ENCODE data around the gene DHODH.
"Not testable (repeated sequence)": the region's sequence is repeated elsewhere in the genome, so short reads cannot be mapped to it uniquely, and the experiment has no call there.

The DHODH gene

DNA sequence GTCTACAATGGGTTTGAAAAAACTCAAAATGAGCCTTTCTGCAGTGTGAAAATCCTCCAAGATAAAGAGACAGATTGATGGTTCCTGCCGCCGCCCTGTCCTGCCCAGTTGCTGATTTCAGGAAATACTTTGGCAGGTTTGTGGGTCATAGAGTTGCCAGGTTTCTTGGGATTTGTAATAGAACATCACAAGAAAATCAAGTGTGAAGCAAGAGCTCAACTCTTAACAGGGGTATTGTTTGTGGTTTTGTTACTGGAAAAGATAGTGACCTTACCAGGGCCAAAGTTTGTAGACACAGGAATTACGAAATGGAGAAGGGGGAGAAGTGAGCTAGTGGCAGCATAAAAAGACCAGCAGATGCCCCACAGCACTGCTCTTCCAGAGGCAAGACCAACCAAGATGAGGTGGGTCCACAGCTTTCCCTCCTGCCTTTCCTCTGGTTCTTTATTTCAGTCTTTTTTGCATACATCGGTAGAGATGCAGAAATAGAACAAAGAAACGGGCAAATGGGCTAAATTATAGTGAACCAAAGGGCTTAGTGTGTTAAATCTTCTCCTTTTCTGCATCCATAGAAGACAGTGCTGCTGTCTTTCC, 45.8 kb downstream of the DHODH start, which contains the start of gene HP:
TSS of gene HP (plus strand) at position 252 of the 594 bp plus-strand sequence. CDS start at position 400, 148 bp downstream.
- DNase-seq, result not testable (repeated sequence)

DNA sequence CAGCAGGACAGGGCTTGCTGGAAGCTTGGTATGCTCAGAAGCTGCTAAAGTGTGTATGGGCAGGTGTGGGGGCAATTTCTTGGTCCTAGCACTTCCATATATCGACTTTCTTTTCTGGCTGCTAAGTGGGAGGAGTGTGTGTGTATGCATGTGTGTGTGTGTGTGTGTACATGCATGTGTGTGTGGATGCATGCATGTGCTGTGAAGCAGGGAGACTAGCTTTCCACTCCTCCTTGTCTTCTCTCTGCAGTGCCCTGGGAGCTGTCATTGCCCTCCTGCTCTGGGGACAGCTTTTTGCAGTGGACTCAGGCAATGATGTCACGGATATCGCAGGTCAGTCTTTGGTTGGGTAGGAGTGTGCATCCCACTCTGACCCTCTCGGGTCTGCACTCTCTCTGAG, 47.4 kb downstream of the DHODH start:
- DNase-seq, result no peak

DNA sequence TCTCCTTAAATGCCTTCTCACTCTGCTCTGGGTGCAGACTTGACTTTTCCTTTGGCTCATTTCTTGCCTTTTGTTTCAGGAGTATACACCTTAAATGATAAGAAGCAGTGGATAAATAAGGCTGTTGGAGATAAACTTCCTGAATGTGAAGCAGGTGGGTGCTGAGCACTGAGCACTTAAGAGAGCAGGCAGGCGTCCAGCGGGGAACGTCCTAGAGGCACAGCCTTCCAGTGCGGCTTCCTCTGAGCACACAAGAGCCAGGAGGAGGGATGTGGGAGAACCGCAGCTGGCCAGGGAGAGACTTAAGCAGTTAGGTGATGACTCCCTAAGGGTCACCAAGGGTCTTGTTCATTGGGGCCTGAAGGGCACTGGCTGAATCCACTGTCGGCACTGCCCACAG, 48.8 kb downstream of the DHODH start:
- not testable (repeated sequence) for DNase-seq

DNA sequence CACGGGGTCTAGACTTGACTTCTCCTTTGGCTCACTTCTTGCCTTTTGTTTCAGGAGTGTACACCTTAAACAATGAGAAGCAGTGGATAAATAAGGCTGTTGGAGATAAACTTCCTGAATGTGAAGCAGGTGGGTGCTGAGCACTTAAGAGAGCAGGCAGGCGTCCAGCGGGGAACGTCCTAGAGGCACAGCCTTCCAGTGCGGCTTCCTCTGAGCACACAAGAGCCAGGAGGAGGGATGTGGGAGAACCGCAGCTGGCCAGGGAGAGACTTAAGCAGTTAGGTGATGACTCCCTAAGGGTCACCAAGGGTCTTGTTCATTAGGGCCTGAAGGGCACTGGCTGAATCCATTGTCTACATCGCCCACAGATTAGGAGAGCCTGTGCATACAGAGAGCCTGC, 50.5 kb downstream of the DHODH start:
- DNase-seq, result not testable (repeated sequence)

DNA sequence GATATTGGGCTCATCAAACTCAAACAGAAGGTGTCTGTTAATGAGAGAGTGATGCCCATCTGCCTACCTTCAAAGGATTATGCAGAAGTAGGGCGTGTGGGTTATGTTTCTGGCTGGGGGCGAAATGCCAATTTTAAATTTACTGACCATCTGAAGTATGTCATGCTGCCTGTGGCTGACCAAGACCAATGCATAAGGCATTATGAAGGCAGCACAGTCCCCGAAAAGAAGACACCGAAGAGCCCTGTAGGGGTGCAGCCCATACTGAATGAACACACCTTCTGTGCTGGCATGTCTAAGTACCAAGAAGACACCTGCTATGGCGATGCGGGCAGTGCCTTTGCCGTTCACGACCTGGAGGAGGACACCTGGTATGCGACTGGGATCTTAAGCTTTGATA, 51.9 kb downstream of the DHODH start:
- DNase-seq, result no peak

DNA sequence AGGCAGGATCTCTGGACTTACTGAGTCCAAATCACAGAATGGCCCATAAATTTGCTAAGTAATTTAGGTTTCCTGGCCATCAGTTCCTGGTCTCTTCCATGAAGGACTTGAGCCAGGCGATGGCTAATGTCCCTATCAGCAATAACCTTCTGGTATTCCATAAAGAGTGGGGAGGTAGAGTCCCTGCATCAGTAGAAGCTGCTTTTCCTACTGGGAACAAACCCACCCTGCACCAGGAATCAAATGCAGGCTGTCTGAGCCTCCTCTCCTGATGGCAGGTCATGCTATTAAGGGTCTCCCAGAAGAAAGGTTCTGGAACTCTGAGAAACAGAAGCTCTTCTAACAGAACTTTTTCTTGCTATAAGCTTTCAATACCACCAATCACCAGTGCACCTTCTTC, 53.0 kb downstream of the DHODH start:
- no peak for DNase-seq

DNA sequence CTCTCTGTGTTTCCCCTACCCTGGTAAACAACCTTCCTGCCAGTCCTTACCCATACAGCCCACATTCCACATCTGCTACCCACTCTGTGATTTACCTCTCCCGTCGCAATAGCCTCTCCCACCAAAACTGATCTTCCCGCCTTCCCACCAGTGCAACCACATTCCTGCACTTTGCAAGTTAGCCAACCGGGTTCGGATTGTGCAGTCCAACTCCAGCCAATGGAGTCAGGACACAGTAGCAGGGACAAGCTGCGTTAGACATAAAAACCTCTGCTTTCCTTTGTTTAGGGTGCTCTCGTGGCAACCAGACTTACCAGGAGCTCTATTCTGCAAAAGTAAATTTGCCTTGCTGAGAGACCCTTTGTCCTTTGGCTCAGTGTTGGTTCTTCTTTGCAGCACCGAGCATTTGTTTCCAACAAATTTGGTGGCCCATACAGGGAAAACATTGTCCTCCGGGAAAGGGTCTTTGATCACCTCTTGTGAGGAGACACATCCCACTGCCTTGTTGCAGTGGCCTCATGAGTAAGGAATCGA, 55.9 kb downstream of the DHODH start:
- DNase-seq, result no peak

DNA sequence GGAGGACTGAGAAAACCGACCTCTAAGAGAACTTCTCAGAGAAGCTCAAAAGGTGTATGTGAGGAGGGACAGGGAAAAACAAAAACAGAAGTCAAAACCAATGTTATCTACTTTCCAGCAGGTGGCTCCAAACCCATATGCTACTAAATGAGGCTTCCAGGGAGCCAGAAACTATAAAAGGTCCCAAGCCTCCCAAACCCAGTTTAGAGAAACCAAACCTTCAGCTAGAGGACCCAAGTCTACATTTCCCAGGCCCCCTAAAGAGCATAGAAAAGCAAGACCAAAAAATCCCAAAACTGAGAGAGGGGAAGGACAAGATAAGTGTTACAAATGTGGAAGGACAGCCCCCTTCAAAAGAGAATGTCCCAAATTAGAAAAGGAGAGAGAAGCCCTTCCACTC, 58.2 kb downstream of the DHODH start:
- DNase-seq, result peak in 8 of 51 donors; percentile 4 to 47 (median 16)

DNA sequence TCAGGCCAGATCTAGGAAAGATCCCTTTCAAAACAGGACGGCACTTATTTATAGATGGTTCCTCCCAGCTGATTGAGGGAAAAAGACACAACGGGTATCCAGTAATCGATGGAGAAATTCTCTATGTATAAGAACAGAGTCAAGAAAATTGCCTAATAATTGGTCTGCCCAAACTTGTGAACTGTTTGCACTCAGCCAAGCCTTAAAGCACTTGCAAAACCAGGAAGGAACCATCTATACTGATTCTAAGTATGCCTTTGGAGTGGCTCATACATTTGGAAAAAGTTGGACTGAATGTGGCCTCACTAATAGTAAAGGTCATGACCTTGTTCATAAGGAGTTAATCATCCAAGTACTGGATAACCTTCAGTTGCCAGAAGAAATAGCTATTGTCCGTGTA, 60.4 kb downstream of the DHODH start:
- DNase-seq, result no peak

DNA sequence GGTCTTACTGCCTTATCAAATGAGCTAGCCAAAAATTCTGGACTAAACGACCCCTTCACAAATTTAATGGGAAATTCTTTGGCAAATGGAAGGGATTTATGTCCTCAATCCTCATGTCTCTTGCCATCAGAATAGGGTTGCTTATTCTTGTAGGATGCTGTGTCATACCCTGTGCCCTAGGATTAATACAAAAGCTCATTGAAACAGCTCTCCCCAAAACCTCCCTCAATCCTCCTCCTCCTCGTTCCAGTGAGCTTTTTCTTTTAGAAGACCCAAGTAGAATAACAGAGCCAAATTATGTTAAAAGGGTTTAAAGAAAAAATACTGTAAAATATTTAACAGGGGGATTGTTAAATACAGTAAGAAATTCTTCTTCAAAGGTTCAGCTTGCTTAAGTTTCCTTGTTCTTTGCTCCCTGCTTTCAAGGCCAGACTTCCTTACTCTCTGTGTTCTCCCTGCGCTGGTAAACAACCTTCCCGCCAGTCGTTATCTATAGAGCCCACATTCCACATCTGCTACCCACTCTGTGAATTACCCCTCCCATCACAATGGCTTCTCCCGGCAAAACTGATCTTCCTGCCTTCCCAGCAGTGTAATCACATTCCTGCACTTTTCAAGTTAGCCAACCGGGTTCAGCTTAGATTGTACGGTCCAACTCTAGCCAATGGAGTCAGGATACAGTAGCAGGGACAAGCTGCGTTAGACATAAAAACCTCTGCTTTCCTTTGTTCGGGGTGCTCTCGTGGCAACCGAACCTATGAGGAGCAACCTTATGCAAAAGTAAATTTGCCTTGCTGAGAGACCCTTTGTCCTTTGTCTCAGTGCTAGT, 64.2 kb downstream of the DHODH start:
- DNase-seq, result peak in 11 of 51 donors; percentile 0 to 59 (median 16)

DNA sequence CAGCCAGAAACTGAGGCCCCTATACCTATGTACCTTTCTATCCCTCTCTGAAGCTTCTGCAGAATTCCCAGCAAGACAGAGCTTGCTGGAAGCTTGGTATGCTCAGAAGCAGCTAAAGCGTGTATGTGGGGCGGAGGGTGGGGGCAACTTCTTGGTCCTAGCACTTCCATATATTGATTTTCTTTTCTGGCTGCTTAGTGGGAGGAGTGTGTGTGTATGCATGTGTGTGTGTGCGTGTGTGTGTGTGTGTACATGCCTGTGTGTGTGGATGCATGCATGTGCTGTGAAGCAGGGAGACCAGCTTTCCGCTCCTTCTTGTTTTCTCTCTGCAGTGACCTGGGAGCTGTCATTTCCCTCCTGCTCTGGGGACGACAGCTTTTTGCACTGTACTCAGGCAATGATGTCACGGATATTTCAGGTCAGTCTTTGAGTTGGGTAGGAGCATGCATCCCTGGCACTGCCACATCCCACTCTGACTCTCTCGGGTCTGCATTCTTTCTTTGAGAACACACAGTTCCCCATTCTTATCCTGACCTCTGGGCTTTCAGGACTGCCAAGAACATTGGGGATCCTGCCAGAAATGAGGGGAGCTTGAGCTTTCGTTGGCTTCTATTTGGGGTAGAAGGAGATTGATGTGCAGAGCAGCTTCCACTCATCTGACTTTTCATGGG, 65.2 kb downstream of the DHODH start:
- DNase-seq, result peak in 37 of 51 donors; percentile 6 to 77 (median 33)

DNA sequence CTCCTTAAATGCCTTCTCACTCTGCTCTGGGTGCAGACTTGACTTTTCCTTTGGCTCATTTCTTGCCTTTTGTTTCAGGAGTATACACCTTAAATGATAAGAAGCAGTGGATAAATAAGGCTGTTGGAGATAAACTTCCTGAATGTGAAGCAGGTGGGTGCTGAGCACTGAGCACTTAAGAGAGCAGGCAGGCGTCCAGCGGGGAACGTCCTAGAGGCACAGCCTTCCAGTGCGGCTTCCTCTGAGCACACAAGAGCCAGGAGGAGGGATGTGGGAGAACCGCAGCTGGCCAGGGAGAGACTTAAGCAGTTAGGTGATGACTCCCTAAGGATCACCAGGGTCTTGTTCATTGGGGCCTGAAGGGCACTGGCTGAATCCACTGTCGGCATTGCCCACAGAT, 66.5 kb downstream of the DHODH start:
- not testable (repeated sequence) for DNase-seq

All from hypothalamus (tissue), 51 donors.